SK-MEL-5 (cell line): Measurements from ENCODE around the gene NAXD. TPM values are rescaled to one million over a fixed set of nuclear protein-coding genes. Genes with fewer than 3 reads are reported as not detected.
"Not testable (repeated sequence)": the region's sequence is repeated elsewhere in the genome, so short reads cannot be mapped to it uniquely, and the experiment has no call there.

Experiments used
- DNase-seq: peaks from one replicate; pipeline ENCODE4 v3.0.0-alpha.2; 2016; ENCODE audit warnings: low read depth, low spot score
- in situ Hi-C: cut with HindIII; loops from 2 replicates; pipeline ENCODE4 v1.10.0; 2016; ENCODE audit warnings: low sequenced_read_pairs, high pct_unique_total_duplicates, low pct_unique_long_range_greater_than_20kb
- polyA plus RNA-seq, 2 experiments: library from polyadenylated mRNA; depleted of rRNA; stranded (reverse); fragments of >200 nt; gene quantifications; 2 replicates each; pipeline ENCODE4 v1.2.3, GENCODE V29; 2015
- total RNA-seq: library from RNA; depleted of rRNA; stranded (reverse); fragments of >200 nt; shearing (Covaris generic); gene quantifications from 2 replicates; pipeline ENCODE4 v1.2.3, GENCODE V29; 2014; rRNA removed

Gene NAXD
- 17.2 and 17.7 TPM in 2 replicates for total RNA-seq
- polyA plus RNA-seq (2015; cell fraction: cytosol; rRNA removed): 23.4 and 29.8 TPM in 2 replicates
- 81.0 and 102 TPM in 2 replicates for polyA plus RNA-seq (2015; cell fraction: nucleus; rRNA removed)

DNA sequence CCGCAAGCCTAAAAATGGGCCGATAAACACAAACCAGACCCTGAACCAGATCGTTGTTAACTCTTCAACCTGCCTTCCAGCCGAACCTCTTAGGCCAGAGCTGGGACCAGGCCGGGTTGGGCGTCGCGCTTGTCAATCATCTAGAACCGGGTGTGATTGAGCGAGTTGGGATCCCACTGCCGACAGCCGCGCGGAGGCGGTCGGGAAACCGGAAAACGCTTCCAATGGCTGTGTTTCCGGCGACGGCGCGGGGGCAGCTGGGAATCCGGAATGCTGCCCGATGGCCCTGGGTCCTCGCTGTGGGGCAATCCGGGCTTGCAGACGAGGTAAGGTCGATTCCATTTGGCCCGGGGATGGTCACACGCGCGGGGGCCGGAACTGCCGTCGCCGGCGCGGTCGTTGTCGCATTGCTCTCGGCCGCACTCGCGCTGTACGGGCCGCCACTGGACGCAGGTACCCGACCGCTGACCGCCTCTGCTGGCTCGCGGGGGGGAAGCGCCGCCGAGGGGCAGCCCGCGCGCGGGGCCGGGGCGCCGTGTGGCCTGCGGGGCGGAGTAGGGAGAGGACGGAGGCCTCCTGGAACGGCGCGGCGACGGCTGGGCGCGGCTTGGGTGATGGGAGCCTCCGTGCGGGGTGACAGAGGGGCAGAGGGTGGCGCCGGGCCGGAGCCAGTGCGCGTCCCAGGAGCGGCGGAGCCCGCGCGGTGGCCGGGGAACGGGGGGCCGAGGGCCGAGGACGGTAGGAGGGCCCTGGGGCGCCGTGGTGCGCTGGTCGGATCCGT is at the start of gene NAXD:
Gene NAXD, plus strand, starts transcription at position 224 of the 781 bp plus-strand sequence. Its CDS starts 57 bp downstream, at position 281.
- peak; percentile 94 for DNase-seq
- in situ Hi-C loops: no loop called here

DNA sequence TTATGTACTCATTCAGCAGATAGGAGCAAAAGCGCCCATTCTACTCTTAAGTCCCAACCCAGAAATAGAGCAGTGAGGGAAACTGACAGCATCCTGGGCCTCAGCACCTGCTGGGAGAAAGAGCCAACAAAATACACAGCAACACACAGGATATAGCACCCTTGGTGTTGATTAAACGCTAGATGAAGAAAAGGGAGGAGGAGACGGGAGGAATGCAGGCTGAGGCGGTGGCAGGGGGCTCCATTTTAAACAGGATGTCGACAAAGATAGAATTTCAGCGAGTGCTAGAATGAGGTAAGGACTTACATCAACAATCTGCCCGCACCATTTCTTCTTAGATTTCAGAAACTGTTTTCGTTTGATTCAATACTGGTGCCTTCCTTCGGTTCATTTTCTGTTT is 49.2 kb upstream of the NAXD start:
- in situ Hi-C loops: no loop called here
- DNase-seq: no peak

GRCh38 chr13:110568612-110569011 is 46.7 kb upstream of the NAXD start:
- in situ Hi-C loops: no loop called here
- no peak for DNase-seq

DNA sequence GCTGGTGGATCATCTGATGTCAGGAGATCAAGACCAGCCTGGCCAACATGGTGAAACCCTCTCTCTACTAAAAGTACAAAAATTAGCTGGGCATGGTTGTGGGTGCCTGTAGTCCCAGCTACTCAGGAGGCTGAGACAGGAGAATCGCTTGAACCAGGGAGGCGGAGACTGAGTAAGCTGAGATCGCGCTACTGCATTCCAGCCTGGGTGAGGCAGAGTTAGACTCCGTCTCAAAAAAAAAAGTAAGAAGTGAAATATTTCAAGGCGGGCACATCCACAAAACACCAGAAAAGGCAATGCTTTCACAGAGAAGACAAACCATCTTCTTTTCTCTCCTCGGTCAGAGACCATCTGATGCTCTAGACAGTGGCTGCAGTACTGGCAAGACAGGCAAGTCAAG is 45.4 kb upstream of the NAXD start:
- in situ Hi-C loops, DNase-seq: not testable (repeated sequence)

DNA sequence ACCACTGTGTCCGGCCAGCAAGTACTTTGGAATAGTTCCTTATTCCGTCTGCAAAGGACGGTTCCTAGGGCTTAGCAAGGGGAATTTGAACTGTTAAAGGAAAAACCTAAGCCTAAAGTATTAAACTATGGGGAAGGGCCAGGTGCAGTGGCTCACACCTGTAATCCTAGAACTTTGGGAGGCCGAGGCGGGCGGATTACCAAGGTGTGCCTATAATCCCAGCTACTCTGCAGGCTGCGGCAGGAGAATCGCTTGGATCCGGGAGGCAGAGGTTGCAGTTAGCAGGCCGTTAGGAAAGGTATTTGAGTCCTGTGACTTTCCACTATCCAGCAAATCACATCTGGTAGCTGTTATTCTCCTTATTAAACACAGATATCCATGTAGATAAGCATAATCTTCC is 44.5 kb upstream of the NAXD start:
- DNase-seq: no peak
- in situ Hi-C loops: no loop called here

DNA sequence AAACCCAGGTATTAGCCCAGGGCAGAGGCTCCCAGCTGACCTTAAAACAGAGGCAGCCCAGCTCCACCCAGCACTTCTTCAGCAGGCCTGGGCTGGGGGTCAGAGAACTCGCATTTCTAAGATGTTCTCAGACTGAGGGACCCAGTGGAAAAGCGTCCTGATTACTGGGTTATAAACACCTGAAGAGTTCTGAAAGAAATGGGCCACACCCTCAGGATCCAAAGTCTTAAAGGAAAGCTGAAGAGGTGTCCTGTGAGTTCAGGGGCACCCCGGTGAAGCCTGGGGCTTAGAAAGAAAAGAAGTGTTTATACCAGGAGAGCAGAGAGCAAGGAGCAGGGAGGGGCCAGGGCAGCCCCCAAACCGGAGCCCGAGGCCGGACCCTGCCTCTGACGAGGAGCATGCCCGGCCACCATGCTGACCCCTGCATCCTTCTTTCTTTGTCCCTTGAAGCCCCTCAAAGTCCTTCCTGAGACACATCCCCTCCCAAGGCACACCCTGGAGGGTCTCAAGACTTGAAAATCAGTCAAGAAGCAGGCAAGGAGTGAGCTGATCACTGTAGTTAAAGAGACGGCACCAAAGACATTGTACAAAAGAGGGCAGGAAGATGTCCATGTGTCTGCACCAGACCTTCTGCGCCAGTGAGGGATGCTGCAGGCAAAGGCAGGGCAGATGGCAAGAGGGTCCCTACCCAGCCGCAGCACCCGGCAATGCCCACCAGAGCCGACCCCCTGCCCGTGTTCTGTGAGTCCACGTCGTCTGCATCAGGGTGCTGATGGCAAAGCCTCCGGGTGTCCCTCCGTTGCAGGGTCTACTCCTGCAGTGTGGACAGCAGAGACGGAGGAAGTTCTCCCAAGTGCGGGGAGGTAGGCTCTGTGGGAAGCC is 43.2 kb upstream of the NAXD start:
- in situ Hi-C loops: no loop called here
- no peak for DNase-seq

DNA sequence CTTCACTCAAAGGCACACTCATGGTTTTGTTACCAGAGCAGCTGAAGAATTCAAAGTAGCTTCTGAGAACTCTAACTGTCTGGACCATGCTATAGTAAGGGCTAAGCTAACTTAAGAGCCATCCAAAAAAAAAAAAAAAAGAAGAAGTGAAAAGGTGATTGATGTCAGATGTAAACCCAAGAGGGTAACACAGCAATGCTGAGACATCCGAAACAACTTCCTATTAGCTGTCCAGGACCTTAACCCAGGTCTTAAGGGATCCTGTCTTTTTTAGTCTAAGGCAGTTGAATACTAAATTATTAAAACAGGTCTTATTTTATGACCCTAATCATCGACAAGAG is 42.6 kb upstream of the NAXD start:
- in situ Hi-C loops: no loop called here
- no peak for DNase-seq

DNA sequence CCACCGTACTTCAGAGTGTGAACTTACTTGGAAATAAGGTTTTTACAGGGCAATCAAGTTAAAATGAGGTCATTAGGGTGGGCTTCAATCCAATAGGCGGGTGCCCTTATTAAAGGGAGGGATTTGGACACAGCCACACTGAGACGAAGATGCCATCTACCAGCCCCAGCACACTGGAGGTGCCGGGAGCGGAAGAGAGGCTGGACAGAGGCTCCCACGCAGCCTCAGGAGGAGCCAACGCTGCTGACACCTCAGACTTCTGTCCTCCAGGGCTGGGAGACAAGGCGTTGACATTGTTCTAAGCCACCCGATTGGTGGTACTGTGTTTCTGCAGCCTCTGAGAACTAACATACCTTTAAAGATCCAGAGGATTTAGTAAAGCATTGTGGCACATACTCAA is 41.2 kb upstream of the NAXD start:
- no peak for DNase-seq
- in situ Hi-C loops: no loop called here

- no peak for DNase-seq
- in situ Hi-C loops: no loop called here
Measured at GRCh38 chr13:110575322-110576069, 39.8 kb upstream of the NAXD start.

GRCh38 chr13:110576070-110576394 is 39.3 kb upstream of the NAXD start:
- DNase-seq: no peak
- in situ Hi-C loops: no loop called here

GRCh38 chr13:110576736-110577476 is 38.4 kb upstream of the NAXD start:
- in situ Hi-C loops: no loop called here
- no peak for DNase-seq

GRCh38 chr13:110578363-110578762 is 37.0 kb upstream of the NAXD start:
- in situ Hi-C loops: no loop called here
- DNase-seq: no peak

DNA sequence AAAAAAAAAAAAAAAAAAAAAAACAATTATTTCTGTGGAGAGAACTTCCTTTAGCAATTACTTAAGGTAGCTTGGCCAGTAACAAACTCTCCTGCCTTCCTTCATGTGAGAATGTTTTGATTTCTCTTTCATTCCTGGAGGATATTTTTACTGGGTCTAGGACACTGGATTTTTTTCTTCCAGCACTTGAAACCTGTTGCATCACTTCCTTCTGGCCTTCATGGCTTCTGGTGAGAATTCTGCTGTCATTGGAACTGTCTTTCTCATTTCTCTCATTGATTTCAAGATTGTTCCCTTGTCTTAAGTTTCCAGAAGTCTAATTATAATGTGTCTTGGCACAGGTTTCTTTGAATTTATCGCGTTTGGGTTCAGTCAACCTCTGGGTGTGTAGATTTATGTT is 34.5 kb upstream of the NAXD start:
- DNase-seq: no peak
- in situ Hi-C loops: no loop called here

- no peak for DNase-seq
- in situ Hi-C loops: no loop called here
Measured at GRCh38 chr13:110581506-110582185, 33.7 kb upstream of the NAXD start.

DNA sequence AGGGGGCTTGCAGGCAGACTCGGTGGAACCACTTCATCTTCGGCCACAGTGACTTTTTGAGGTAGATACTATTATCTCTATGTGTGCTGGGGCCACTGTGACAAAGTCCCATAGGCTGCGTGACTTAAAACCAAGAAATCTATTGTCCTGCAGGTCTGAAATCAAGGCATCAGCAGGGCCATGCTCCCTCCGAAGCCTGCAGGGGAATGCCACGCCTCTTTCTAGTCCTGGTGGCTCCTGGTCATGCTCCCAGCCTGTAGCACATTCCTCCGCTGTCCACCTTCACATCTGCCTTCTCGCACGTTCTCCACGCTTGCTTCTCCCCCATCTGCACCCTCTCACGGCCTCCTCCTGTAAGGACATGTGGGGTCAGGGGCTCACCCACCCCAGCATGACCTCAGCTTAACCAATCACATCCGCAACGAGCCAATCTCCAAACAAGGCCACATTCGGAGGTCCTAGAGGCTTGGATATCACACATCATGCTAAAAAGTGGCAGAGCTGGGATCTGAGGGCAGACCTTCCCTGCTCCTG is 32.9 kb upstream of the NAXD start:
- in situ Hi-C loops: no loop called here

DNA sequence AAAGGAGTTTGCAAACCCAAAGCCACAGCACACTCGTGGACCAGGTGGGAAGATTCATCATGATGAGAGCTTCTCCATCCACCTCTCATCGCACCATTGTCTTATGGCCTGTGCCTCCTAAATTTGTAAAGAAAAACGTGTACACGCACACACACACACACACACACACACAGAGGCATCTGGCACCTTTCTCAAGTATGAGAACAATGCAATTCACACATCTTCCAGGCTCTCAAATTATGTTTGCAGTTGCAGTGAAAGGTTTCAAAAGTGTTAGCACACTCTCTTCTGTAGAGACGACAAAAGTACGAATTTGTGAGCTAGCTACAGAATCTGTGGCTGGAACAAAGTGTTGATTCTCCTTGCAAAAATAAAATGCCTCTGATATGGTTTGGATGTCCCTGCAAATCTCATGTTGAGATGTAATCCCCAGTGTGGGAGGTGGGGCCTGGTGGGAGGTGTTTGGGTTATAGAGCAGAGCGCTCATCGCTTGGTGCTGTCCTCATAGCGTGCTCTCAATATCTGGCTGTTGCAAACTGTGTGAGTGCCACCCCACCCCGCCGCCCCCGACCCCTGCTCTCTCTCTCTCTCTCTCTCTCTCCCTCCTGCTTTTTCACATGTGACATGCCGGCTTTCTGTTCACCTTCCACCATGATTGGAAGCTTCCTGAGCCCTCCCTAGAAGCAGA is 32.0 kb upstream of the NAXD start:
- in situ Hi-C loops: no loop called here
- DNase-seq: no peak

More for the DNA sequence above, 32.9 kb upstream of the NAXD start:
- no peak for DNase-seq
